HG02588 (cell line): ENCODE measurements around the gene PBOV1.
"Not testable (repeated sequence)": the region's sequence is repeated elsewhere in the genome, so short reads cannot be mapped to it uniquely, and the experiment has no call there.

Experiments used
- ATAC-seq: cut with Tn5 transposase; IDR thresholded peaks from one replicate; pipeline ENCODE4 v1.9.1; 2021; ENCODE audit warnings: mild to moderate bottlenecking, moderate library complexity; ENCODE audit not compliant: unreplicated experiment

Gene PBOV1

GRCh38 chr6:138239774-138240173 is 21.5 kb upstream of the PBOV1 start:
- ATAC-seq, result no peak

GRCh38 chr6:138238368-138238767 is 20.1 kb upstream of the PBOV1 start:
- ATAC-seq, result no peak

- ATAC-seq, result no peak
Measured at GRCh38 chr6:138237463-138237862, 19.2 kb upstream of the PBOV1 start.

GRCh38 chr6:138235693-138236092 is 17.4 kb upstream of the PBOV1 start:
- ATAC-seq, result no peak

GRCh38 chr6:138235205-138235604 is 16.9 kb upstream of the PBOV1 start:
- ATAC-seq, result no peak

- ATAC-seq, result no peak
Measured at GRCh38 chr6:138234363-138234762, 16.1 kb upstream of the PBOV1 start.

GRCh38 chr6:138231381-138231886 is 13.1 kb upstream of the PBOV1 start:
- no peak for ATAC-seq

- no peak for ATAC-seq
Measured at GRCh38 chr6:138230759-138231380, 12.6 kb upstream of the PBOV1 start.

- ATAC-seq, result no peak
Measured at GRCh38 chr6:138230221-138230620, 11.9 kb upstream of the PBOV1 start.

GRCh38 chr6:138229663-138230179 is 11.4 kb upstream of the PBOV1 start:
- ATAC-seq, result no peak

GRCh38 chr6:138229072-138229471 is 10.8 kb upstream of the PBOV1 start:
- no peak for ATAC-seq

GRCh38 chr6:138227316-138227781 is 9.1 kb upstream of the PBOV1 start:
- no peak for ATAC-seq

- no peak for ATAC-seq
Measured at GRCh38 chr6:138226700-138227315, 8.5 kb upstream of the PBOV1 start.

- ATAC-seq, result no peak
Measured at GRCh38 chr6:138225953-138226352, 7.7 kb upstream of the PBOV1 start.

GRCh38 chr6:138222901-138223546 is 4.7 kb upstream of the PBOV1 start:
- ATAC-seq, result no peak

- no peak for ATAC-seq
Measured at GRCh38 chr6:138219901-138220300, 1.6 kb upstream of the PBOV1 start.

GRCh38 chr6:138219398-138219797 is 1.1 kb upstream of the PBOV1 start:
- no peak for ATAC-seq

- no peak for ATAC-seq
Measured at GRCh38 chr6:138215093-138215782, 3.1 kb downstream of the PBOV1 start.

- ATAC-seq, result not testable (repeated sequence)
Measured at GRCh38 chr6:138212530-138212929, 5.8 kb downstream of the PBOV1 start.

GRCh38 chr6:138211601-138212000 is 6.7 kb downstream of the PBOV1 start:
- ATAC-seq, result no peak

GRCh38 chr6:138211048-138211581 is 7.2 kb downstream of the PBOV1 start:
- ATAC-seq, result no peak
